ENCODE results near the gene APBA1.

The APBA1 gene

DNA sequence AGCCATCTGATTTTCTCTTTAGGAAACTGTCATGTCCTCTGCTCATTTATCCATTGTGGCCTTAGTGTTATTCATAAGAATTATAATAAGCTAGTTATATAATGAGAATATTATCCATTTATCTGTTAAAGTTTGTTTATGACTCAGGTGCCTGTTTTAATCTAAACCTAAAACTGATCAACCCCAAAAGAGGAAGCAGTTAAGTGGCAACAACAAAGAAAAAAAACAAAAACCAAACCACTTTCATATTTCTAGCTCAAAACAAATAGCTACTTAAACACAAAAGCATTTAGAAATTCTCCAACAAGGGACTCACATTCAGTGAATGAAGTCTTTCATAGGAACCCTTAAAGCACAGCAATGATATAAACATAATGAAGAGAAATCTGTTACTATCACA is 116.4 kb downstream of the APBA1 start:
- ATAC-seq (replicated peaks; ENCODE audit: extremely low read depth, poor library complexity, severe bottlenecking): no peak
- H3K4me3 Mint-ChIP-seq: no peak overlapping the region
- H3K9me3 Mint-ChIP-seq: no peaks in the 10 kb centered on the region
- H3K36me3 Mint-ChIP-seq (ENCODE audit: insufficient read depth): no peaks in the 10 kb centered on the region
- no peak overlapping the region for H3K27ac Mint-ChIP-seq (ENCODE audit: low read depth)
- no peak for DNase-seq (ENCODE audit: low spot score in 2 of 2)
- H3K27me3 Mint-ChIP-seq: peaks cover 34% of the 10 kb centered on the region
- H3K4me1 Mint-ChIP-seq: no peaks in the 10 kb centered on the region

DNA sequence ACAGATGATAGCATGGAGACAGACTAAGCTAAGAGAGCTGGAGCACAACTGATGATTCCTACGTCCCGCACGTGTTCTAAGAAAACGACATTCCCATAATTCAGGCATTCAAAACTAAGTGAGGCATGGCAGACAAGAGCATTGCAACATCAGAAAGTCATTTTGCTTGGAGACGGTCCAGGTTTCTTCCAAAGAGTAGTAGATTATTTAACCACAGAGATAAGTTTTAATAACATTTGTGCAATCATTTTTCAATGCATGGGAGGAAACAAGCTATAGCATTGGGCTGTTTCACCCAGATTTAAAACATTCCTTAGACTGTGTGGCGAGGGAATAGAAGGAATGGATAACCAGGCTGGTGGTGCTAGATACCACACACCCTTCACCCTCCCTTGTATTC is 117.2 kb downstream of the APBA1 start:
- H3K4me1 Mint-ChIP-seq: no peaks in the 10 kb centered on the region
- DNase-seq (ENCODE audit: low spot score in 2 of 2) (no peak), ATAC-seq (replicated peaks; ENCODE audit: extremely low read depth, poor library complexity, severe bottlenecking) (no peak)
- peaks cover 41% of the 10 kb centered on the region for H3K27me3 Mint-ChIP-seq
- no peaks in the 10 kb centered on the region for H3K36me3 Mint-ChIP-seq (ENCODE audit: insufficient read depth)
- no peak overlapping the region for H3K4me3 Mint-ChIP-seq
- H3K27ac Mint-ChIP-seq (ENCODE audit: low read depth): no peak overlapping the region
- no peaks in the 10 kb centered on the region for H3K9me3 Mint-ChIP-seq

DNA sequence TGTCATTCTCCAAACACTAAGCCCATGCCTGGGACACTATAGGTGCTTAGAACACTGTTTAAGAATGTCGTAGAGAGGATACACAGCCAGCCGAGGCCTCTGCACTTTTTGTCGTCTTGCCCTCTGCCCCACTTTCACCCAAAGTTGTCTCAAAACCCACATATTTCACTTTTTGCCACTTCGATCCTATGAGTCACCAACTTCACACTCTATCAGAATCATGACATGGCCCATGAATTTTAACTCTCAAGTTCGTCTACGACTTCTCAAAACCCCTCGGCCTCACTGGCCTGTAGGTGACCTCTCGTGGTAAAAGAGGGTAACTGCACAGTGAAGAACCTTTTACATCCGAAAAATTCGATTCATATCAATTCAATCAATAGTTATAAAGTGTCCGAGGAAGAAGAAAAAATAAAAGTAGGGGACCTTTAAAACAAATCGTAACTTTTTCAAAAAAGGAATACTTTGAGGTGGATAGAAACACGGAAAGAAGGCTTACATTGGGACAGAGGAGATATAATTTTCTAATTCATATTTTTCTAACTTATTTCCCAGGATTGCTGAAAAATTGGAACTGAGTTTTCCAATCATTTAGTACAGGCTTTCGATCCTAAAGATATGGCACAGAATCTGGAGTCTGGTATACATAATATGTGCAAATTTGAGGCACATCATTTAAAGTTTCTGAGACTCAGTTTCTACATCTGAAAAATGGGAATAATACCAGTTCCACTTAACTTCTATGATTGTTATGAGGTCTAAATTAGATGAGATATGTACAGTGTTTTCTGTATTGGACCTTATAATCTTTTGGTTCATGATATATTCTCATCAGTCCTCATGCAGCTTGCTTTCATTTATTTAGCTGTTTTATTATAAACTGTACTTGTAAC is 122.6 kb downstream of the APBA1 start:
- Mint-ChIP-seq H3K4me1 (no peaks in the 10 kb centered on the region), H3K27me3 (peaks cover 26% of the 10 kb centered on the region), H3K9me3 (no peaks in the 10 kb centered on the region), H3K27ac (ENCODE audit: low read depth) (no peak overlapping the region), H3K36me3 (ENCODE audit: insufficient read depth) (no peaks in the 10 kb centered on the region), H3K4me3 (no peak overlapping the region)
- ATAC-seq (replicated peaks; ENCODE audit: extremely low read depth, poor library complexity, severe bottlenecking) (no peak), DNase-seq (ENCODE audit: low spot score in 2 of 2) (no peak)

DNA sequence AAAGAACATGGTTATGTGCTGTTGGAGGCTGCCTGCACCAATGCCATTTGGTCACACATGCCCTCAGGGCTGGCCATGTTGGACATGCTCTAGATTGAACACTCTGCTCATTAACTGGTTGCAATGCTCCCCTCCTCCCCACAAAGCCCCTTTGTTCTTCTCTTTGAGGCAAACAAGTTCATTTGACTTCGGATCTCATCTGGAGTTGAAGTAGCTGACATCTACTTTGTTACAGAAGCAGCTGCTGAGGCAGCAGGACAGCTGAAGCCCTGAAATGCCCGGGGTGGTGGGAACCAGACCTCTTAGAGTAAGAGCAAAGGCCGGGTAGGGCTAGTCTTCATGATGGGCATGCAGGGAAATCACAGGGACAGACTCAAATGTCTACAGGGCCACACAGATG is 123.5 kb downstream of the APBA1 start:
- Mint-ChIP-seq H3K27ac (ENCODE audit: low read depth) (no peak overlapping the region), H3K4me1 (no peaks in the 10 kb centered on the region), H3K36me3 (ENCODE audit: insufficient read depth) (no peaks in the 10 kb centered on the region), H3K27me3 (peaks cover 24% of the 10 kb centered on the region), H3K4me3 (no peak overlapping the region), H3K9me3 (no peaks in the 10 kb centered on the region)
- DNase-seq (ENCODE audit: low spot score in 2 of 2): no peak
- no peak for ATAC-seq (replicated peaks; ENCODE audit: extremely low read depth, poor library complexity, severe bottlenecking)

DNA sequence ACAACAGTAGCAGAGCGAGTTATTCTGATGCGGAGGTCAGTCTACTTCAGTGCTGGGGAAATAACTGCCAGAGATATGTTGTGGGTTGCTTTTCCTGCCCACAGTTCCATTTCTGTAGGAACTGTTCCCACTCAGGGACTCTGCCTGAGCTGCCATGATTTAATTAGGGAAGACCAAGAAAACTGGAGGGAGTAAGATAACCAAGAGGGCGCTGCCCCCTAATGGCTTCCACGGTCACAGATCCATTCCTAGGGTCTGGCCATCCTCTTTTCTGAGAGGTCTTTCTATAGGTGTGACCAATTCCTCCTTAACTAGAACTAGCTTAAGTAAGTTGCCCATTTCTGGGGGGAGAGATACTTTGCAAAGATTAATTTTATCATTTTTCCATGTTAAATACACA is 125.9 kb downstream of the APBA1 start:
- H3K4me3 Mint-ChIP-seq: no peak overlapping the region
- ATAC-seq (replicated peaks; ENCODE audit: extremely low read depth, poor library complexity, severe bottlenecking): no peak

DNA sequence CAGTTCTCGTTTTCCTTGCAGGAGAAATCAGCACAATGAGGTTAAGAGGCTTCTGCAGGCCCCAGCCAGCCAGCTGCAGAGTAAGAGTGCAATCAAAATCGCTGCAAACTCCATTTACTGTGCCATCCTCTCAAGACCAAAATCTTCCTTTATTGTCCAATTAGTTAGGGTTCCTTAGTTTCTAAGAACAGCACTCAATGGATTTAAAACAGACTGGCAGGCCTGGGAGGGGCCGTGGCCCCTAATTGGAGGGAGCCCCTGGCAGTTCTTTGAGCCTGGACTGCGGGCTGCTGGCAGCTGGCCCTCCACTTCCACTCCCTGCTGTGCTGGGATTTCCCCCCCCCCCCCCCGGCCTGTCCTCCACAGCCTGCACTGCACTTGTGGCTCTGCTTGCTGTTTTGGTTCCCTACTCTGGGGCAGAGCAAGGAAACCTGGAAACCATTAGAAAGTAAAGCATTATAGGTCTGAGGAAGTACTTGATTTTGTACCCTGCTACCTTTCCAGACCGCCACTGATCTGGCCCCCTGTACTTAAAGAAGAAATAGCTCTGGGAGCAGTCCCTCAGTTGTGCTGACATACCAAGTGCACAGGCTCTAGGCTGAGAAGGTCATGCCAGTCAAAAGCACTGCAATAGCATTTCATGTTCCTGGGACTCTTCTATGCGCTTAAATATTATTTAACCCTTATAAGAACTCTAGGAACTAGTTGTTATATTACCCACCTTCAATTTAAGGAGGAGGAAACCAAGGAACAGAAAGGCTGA is 129.0 kb downstream of the APBA1 start:
- no peaks in the 10 kb centered on the region for H3K9me3 Mint-ChIP-seq
- no peak overlapping the region for H3K27ac Mint-ChIP-seq (ENCODE audit: low read depth)
- H3K4me1 Mint-ChIP-seq: no peaks in the 10 kb centered on the region
- no peaks in the 10 kb centered on the region for H3K36me3 Mint-ChIP-seq (ENCODE audit: insufficient read depth)
- DNase-seq (ENCODE audit: low spot score in 2 of 2) (no peak), ATAC-seq (replicated peaks; ENCODE audit: extremely low read depth, poor library complexity, severe bottlenecking) (no peak)
- H3K27me3 Mint-ChIP-seq: peaks cover 10% of the 10 kb centered on the region
- H3K4me3 Mint-ChIP-seq: no peak overlapping the region

More for the DNA sequence above, 125.9 kb downstream of the APBA1 start:
- Mint-ChIP-seq H3K27me3 (peaks cover 13% of the 10 kb centered on the region), H3K27ac (ENCODE audit: low read depth) (no peak overlapping the region), H3K9me3 (no peaks in the 10 kb centered on the region), H3K4me1 (no peaks in the 10 kb centered on the region), H3K36me3 (ENCODE audit: insufficient read depth) (no peaks in the 10 kb centered on the region)
- no peak for DNase-seq (ENCODE audit: low spot score in 2 of 2)

DNA sequence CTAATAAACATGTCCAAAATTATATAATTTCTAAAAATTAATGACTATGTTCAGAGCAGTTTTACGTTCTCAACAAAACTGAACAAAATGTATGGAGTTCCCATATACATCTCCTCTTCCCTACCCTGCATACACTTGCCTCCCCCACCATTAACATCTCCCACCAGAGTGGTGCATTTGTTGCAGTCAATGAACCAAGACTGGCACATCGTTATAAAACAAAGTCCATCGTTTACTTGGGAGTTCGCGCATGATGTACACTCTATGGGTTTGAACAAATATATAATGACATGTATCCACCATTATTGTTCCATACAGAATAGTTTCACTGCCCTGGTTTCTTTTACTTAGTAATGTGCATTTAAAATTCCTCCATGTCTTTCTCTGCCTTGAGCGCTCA is 130.1 kb downstream of the APBA1 start:
- Mint-ChIP-seq H3K27me3 (peaks cover 10% of the 10 kb centered on the region), H3K4me1 (no peaks in the 10 kb centered on the region), H3K27ac (ENCODE audit: low read depth) (no peak overlapping the region), H3K4me3 (no peak overlapping the region), H3K9me3 (no peaks in the 10 kb centered on the region), H3K36me3 (ENCODE audit: insufficient read depth) (no peaks in the 10 kb centered on the region)
- DNase-seq (ENCODE audit: low spot score in 2 of 2) (no peak), ATAC-seq (replicated peaks; ENCODE audit: extremely low read depth, poor library complexity, severe bottlenecking) (no peak)

DNA sequence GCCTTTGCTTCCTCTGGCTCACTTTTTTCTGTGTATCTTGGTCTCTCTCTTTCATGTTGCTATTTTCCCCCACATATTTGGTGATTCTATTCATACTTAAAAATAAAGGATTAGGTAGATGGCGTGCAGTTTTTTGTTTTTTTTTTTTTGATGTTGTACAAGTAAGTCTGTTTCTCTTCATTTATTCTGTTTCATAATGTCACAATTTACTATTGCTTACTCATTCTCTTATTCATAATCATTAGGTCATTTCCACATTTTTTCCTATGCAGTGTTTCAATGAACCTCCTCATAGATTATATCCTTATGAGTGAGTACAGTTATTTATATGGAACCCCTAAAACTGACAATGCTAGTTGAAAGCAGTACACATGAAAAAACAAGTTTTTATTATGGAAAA is 136.3 kb downstream of the APBA1 start:
- H3K4me3 Mint-ChIP-seq: no peak overlapping the region
- H3K9me3 Mint-ChIP-seq: no peaks in the 10 kb centered on the region
- H3K27ac Mint-ChIP-seq (ENCODE audit: low read depth): no peak overlapping the region
- ATAC-seq (replicated peaks; ENCODE audit: extremely low read depth, poor library complexity, severe bottlenecking) (no peak), DNase-seq (ENCODE audit: low spot score in 2 of 2) (no peak)
- H3K27me3 Mint-ChIP-seq: peaks cover 10% of the 10 kb centered on the region
- no peaks in the 10 kb centered on the region for H3K4me1 Mint-ChIP-seq
- no peaks in the 10 kb centered on the region for H3K36me3 Mint-ChIP-seq (ENCODE audit: insufficient read depth)

DNA sequence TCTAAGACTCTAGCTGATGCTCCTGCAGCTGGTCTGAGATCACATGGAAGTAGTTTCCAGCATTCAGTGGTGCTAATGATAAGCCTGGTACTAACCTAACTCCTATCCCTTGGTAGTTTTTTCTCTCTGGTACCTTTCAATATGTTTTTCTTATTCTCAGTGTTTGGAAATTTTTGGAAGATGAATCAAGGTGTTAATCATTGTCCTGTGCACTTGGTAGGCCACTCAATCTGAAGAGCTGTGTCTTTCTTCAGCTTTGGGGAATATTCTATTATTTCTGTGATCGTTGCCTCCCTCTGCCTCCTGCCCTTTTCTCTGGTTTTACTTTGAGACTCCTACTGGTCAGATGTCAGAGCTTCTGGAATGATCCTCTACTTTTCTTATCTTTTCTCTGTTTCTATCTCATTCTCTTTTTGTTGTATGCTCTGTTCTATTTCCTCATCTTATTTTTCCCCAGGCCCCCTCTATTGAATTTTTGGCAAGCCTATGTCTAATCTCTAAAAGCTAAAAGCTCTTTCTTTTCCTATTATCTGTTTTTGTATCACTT is 136.8 kb downstream of the APBA1 start:
- H3K4me1 Mint-ChIP-seq: no peaks in the 10 kb centered on the region
- no peaks in the 10 kb centered on the region for H3K36me3 Mint-ChIP-seq (ENCODE audit: insufficient read depth)
- peaks cover 10% of the 10 kb centered on the region for H3K27me3 Mint-ChIP-seq
- no peak for DNase-seq (ENCODE audit: low spot score in 2 of 2)
- H3K27ac Mint-ChIP-seq (ENCODE audit: low read depth): no peak overlapping the region
- peaks cover 2% of the 10 kb centered on the region for H3K9me3 Mint-ChIP-seq
- no peak for ATAC-seq (replicated peaks; ENCODE audit: extremely low read depth, poor library complexity, severe bottlenecking)
- no peak overlapping the region for H3K4me3 Mint-ChIP-seq

DNA sequence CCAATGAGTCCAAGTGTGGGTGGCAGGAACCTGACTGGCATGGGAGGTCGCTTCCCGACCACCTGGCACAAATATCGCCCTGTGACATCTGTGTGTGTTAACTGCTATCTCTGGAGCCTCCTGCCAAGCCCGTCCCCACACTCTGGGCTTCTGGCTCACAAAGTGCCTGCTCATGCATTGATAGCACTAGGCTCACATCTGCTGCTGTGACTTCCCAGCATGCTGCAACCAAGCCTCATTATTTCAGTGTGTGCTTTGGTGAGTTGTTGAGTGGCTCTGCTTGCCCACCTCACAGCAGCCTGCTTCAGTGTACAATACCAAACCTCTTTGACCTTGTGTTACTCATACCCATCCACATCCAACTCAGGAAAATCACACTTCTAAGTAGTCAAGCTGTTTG is 139.8 kb downstream of the APBA1 start:
- H3K4me3 Mint-ChIP-seq: no peak overlapping the region
- H3K27ac Mint-ChIP-seq (ENCODE audit: low read depth): no peak overlapping the region
- no peaks in the 10 kb centered on the region for H3K36me3 Mint-ChIP-seq (ENCODE audit: insufficient read depth)
- no peaks in the 10 kb centered on the region for H3K27me3 Mint-ChIP-seq
- DNase-seq (ENCODE audit: low spot score in 2 of 2) (no peak), ATAC-seq (replicated peaks; ENCODE audit: extremely low read depth, poor library complexity, severe bottlenecking) (no peak)
- no peaks in the 10 kb centered on the region for H3K4me1 Mint-ChIP-seq
- peaks cover 5% of the 10 kb centered on the region for H3K9me3 Mint-ChIP-seq

DNA sequence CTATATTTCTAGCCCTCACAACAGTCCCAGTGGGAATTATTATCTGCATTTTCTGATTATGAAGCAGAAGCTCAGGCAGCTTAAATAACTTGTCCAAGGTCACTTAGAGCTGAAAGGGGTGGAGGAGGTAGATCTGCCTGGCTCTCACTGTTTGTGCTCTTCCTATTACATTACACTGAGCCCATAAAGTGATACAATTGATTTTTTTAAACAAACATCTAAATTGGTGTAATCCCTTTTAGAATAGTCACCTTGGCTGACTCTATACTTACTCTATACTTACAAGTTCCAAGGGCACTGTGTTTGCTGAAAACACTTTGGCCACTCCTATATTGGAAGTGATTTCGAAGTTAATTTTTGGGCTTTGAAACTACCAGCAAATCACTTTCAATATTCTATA is 144.7 kb downstream of the APBA1 start:
- Mint-ChIP-seq H3K4me3 (no peak overlapping the region), H3K36me3 (ENCODE audit: insufficient read depth) (no peaks in the 10 kb centered on the region), H3K27ac (ENCODE audit: low read depth) (no peak overlapping the region), H3K4me1 (no peaks in the 10 kb centered on the region), H3K9me3 (peaks cover 5% of the 10 kb centered on the region), H3K27me3 (peaks cover 23% of the 10 kb centered on the region)
- no peak for DNase-seq (ENCODE audit: low spot score in 2 of 2)
- no peak for ATAC-seq (replicated peaks; ENCODE audit: extremely low read depth, poor library complexity, severe bottlenecking)

DNA sequence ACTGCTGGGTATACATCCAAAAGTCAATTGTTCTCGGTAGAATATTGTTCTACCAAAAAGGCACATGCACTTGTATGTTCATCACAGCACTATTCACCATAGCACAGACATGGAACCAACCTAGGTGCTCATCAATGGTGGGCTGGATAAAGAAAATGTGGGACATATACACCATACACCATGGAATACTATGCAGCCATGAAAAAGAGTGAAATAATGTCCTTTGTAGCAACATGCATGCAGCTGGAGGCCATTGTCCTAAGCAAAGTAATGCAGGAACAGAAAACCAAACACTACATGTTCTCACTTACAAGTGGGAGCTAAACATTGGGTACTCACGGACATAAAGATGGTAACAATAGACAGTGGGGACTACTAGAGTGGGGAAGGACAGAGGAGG is 145.5 kb downstream of the APBA1 start:
- Mint-ChIP-seq H3K4me3 (no peak overlapping the region), H3K9me3 (peaks cover 5% of the 10 kb centered on the region), H3K27me3 (peaks cover 25% of the 10 kb centered on the region), H3K36me3 (ENCODE audit: insufficient read depth) (no peaks in the 10 kb centered on the region), H3K27ac (ENCODE audit: low read depth) (no peak overlapping the region), H3K4me1 (no peaks in the 10 kb centered on the region)
- DNase-seq (ENCODE audit: low spot score in 2 of 2) (no peak), ATAC-seq (replicated peaks; ENCODE audit: extremely low read depth, poor library complexity, severe bottlenecking) (no peak)
